Measurements from ENCODE around the gene HBEGF.
A peak's percentile ranks its signal among the peaks of the same experiment; 100 is the strongest.

The HBEGF gene

GRCh38 chr5:140358738-140359310, 12.4 kb upstream of the HBEGF start:
- H3K4me3 ChIP-seq (ENCODE audit: low read depth, low read length) = no peak overlapping the region
- no peak for DNase-seq (ENCODE audit: low read depth)
- TF ChIP-seq POLR2A (IDR thresholded peaks at IDR 0.05; ENCODE audit: extremely low read depth, insufficient read length) (no peak), CTCF (IDR thresholded peaks at IDR 0.05; ENCODE audit: low read depth, low read length) (peak; percentile 46)

- H3K4me3 ChIP-seq (ENCODE audit: low read depth, low read length) = no peak overlapping the region
- peak; percentile 86 for DNase-seq (ENCODE audit: low read depth)
- no peak for TF ChIP-seq MYC (IDR thresholded peaks at IDR 0.05; ENCODE audit: low read depth, low read length)
- no peak for TF ChIP-seq MAX (IDR thresholded peaks at IDR 0.05; ENCODE audit: low read depth, low read length)
- TF ChIP-seq POLR2A (IDR thresholded peaks at IDR 0.05; ENCODE audit: extremely low read depth, insufficient read length) = no peak
- TF ChIP-seq CTCF (IDR thresholded peaks at IDR 0.05; ENCODE audit: low read depth, low read length) = peak; percentile 86
Measured at GRCh38 chr5:140357726-140358093, 11.3 kb upstream of the HBEGF start.

- TF ChIP-seq MAX (IDR thresholded peaks at IDR 0.05; ENCODE audit: low read depth, low read length) = no peak
- TF ChIP-seq CTCF (IDR thresholded peaks at IDR 0.05; ENCODE audit: low read depth, low read length) = no peak
- TF ChIP-seq POLR2A (IDR thresholded peaks at IDR 0.05; ENCODE audit: extremely low read depth, insufficient read length) = no peak
- no peak for TF ChIP-seq MYC (IDR thresholded peaks at IDR 0.05; ENCODE audit: low read depth, low read length)
- DNase-seq (ENCODE audit: low read depth) = no peak
- H3K4me3 ChIP-seq (ENCODE audit: low read depth, low read length) = no peak overlapping the region
Measured at GRCh38 chr5:140356853-140357725, 10.7 kb upstream of the HBEGF start.

GRCh38 chr5:140355546-140355945, 9.1 kb upstream of the HBEGF start:
- TF ChIP-seq CTCF (IDR thresholded peaks at IDR 0.05; ENCODE audit: low read depth, low read length) (no peak), MYC (IDR thresholded peaks at IDR 0.05; ENCODE audit: low read depth, low read length) (no peak), POLR2A (IDR thresholded peaks at IDR 0.05; ENCODE audit: extremely low read depth, insufficient read length) (no peak), MAX (IDR thresholded peaks at IDR 0.05; ENCODE audit: low read depth, low read length) (no peak)
- DNase-seq (ENCODE audit: low read depth) = peak; percentile 70
- H3K4me3 ChIP-seq (ENCODE audit: low read depth, low read length) = no peak overlapping the region

- TF ChIP-seq MAX (IDR thresholded peaks at IDR 0.05; ENCODE audit: low read depth, low read length) = no peak
- peak; percentile 80 for TF ChIP-seq CTCF (IDR thresholded peaks at IDR 0.05; ENCODE audit: low read depth, low read length)
- no peak for TF ChIP-seq POLR2A (IDR thresholded peaks at IDR 0.05; ENCODE audit: extremely low read depth, insufficient read length)
- TF ChIP-seq MYC (IDR thresholded peaks at IDR 0.05; ENCODE audit: low read depth, low read length) = no peak
- no peak overlapping the region for H3K4me3 ChIP-seq (ENCODE audit: low read depth, low read length)
- DNase-seq (ENCODE audit: low read depth) = peak; percentile 78
Measured at GRCh38 chr5:140351609-140352334, 5.4 kb upstream of the HBEGF start.
